HS-5 (cell line): ENCODE results near the gene DEFB108B.
A peak's percentile ranks its signal among the peaks of the same experiment; 100 is the strongest.
"Not testable (repeated sequence)": the region's sequence is repeated elsewhere in the genome, so short reads cannot be mapped to it uniquely, and the experiment has no call there.

Source experiments
- DNase-seq: peaks from one replicate; pipeline ENCODE4 v3.0.0-alpha.2; 2012; ENCODE audit warnings: low read depth

Gene DEFB108B

DNA sequence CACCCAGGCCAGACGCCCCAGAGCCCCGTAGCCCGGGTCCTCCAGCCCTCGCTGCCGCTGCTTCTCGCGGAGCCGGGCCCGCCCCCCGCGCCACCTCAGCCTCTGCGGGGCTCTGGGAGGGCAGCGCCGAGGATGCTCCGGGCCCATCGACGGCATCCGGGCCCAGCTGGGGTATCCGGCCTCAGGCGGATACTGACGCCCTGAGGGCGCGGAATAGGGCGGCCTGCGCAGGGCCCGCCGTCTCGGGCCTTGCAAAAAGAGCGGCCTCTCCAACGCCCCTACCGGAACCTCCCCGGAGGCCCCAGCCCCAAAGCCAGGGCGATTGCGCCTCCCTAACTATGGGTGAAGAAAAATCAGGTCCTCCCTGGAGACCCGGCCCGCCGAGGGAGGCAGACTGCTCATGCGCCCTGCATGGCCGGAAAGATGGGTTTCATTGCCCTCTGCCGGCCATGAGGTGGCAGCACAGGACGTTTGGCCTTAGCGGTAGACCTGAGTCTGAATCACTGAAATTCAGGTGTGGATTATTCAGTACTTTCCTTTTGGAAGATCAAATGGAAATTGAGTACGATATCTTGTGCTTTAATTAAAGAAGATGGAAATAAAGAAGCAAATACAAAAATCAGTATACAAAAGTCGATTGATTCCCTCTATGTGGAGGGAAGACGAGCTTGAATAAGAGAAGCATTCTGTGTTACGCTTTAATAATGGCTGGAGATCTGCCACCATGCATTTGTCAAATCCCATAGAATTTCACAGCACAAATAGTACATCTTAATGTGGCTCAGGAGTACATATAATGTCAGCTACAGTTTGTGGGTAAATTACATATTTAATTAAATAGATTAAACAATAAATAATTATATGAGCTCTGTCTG, 19.3 kb upstream of the DEFB108B start:
- DNase-seq = not testable (repeated sequence)

DNA sequence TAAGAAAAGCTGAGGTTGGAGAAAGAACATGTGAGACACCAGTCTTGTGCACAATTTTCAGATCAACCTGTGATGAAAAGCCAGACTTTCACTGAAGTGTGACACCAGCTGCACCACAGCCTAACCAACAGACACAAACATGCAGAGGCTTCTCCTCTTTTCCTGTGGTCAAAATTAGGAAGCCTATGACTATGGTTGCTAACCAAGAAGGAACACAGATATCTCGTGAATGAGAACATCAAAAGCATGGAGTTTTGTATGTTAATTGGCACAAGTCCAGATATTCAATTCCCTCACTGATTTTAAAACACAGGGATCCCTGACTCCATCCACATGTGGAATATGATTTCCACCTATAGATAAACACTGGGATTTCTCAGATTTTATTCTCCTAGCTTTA, 11.5 kb upstream of the DEFB108B start:
- not testable (repeated sequence) for DNase-seq

DNA sequence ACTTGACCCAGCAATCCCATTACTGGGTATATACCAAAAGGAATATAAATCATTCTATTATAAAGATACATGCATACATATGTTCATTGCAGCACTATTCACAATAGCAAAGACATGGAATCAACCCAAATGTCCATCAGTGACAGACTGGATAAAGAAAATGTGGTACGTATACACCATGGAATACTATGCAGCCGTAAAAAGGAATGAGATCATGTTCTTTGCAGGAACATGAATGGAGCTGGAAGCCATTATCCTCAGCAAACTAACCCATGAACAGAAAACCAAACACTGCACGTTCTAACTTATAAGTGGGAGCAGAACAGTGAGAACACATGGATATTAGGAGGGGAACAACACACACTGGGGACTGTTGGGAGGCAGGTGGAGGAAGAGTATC, 3.8 kb upstream of the DEFB108B start:
- not testable (repeated sequence) for DNase-seq

DNA sequence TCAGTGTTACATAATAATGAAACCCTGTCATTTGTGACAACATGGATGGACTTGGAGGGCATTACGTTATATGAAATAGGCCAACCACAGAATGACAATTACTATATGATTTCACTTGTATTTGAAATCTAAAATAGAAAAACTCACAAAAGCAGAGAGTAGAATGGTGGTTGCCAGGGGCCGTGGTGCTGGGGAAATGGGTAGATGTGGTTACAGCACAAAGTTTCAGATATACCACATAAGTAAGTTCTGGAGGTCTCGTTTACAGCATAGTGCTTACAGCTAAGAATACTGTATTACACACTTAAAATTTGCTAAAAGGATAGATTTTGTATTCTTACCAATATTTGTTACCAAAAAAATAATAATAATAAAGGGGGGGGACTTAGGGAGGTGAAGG, 3.3 kb upstream of the DEFB108B start:
- not testable (repeated sequence) for DNase-seq

DNA sequence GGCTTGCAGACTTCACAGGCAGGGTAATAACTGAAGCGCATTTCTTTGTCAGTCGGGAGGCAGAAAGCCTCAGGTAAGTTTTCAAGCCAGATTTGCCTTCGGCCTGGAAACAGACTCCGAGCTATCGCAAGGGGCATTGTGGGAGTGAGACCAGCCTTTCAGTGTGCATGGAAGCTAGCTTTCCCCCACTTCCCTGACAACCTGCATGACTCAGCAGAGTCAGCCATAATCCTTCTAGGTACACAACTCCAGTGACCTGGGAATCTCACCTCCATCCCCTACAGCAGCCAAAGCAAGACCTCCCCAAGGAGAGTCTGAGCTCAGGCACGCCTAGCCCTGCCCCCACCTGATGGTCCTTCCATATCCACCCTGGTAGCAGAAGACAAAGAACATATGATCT, 9.7 kb downstream of the DEFB108B start:
- not testable (repeated sequence) for DNase-seq

DNA sequence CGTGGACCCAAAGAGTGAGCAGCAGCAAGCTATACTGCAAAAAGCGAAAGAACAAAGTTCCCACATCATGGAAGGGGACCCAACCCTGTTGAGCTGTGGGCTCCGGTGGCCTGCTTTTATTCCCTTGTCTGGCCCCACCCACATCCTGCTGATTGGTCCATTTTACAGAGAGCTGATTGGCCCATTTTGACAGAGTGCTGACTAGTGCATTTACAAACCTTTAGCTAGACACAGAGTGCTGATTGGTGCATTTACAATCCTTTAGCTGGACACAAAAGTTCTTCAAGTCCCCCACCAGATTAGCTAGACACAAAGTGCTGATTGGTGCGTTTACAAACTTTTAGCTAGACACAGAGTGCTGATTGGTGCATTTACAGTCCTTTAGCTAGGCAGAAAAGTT, 10.4 kb downstream of the DEFB108B start:
- DNase-seq = not testable (repeated sequence)

DNA sequence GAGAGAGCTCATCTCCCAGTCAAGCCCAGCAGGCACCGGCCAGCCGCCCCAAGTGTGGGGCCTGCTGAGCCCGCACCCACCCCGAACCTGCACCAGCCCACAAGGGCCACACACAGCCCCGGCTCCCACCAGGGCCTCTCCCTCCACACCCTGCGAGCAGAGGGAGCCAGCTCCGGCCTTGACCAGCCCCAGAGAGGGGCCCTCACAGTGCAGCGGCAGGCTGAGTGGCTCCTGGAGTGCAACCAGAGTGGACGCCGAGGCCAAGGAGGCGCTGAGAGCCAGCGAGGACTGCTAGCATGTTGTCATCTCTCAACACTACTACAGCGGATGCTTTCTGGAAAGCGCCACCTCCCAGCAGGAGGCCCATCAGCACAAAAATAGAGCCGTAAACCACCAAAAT, 10.9 kb downstream of the DEFB108B start:
- no peak for DNase-seq

DNA sequence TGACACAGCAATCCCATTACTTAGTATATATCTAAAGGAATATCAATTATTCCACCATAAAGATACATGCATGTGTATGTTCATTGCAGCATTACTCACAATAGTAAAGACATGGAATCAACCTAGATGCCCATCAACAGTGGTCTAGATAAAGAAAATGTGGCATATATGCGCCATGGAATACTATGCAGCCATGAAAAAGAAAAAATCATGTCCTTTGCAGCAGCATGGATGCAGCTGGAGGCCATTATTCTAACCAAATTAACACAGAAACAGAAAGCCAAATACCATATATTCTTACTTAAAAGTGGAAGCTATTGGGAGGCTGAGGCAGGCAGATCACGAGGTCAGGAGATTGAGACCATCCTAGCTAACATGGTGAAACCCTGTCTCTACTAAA, 20.9 kb downstream of the DEFB108B start:
- DNase-seq = not testable (repeated sequence)

DNA sequence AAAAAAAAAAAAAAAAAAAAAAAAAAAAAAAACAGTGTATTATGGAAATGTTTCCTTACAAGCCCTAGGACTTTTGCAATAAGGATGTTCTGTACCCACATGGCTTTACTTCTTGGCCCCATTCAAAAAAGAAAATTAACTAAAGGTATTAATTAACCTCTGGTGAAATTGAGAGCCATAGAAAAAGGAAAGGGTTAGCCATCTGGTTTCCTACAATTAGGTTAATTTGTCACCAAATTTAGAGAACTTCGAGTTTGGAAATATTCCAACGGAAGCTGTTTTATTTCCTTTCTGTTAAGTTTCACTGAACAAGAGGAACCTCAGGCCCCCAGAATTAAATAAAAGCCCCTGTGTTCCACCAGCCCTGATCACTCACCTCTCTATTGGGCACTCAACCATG, 22.9 kb downstream of the DEFB108B start:
- not testable (repeated sequence) for DNase-seq

DNA sequence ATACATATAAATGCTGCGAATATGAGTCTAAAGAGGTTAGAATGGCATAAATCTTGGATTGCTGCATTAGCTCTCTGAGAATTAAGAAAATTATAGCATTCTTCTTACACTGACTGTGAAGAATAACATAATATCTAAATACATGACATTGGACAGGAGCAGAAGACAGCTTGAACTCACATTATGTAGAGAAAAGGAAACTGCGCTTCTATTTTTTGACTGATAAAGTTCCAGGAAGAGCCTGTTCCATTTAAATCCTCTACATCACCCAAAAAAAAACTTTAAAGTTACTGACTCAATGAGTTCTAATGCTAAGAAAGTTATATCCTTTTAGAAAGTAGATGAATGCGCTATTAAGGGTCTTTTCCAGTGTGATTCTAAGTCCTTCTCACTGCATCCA, 27.8 kb downstream of the DEFB108B start:
- not testable (repeated sequence) for DNase-seq

DNA sequence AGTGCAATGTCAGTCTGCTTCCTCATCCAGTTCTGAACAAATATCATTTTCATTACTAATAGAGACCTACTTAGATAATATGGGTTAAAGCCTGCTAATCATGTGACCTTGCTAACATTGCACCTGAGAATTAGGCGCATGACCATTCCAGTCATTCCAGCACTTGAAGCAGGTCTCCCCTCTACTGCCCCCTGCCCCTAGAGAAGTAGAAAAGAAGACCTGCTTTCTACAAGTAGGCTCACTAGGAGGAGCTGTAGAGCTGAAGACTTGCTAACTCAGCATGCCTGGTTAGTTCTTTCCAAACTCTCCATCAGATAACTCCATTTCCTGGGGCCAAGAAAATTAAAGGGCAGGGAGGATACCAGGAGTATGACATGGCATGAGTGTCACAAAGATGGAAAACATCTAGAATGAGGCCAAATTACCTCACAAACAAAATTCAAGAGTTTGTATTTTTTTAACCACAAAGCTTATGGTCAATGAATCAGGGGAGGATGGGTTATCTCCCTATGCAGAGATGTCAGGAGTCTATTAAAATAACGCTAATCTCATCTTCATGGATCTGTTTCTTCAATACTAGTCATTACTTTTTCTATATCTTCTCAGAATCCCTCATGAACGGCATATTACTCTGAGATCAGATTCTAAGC, 31.1 kb downstream of the DEFB108B start:
- peak; percentile 24 for DNase-seq

DNA sequence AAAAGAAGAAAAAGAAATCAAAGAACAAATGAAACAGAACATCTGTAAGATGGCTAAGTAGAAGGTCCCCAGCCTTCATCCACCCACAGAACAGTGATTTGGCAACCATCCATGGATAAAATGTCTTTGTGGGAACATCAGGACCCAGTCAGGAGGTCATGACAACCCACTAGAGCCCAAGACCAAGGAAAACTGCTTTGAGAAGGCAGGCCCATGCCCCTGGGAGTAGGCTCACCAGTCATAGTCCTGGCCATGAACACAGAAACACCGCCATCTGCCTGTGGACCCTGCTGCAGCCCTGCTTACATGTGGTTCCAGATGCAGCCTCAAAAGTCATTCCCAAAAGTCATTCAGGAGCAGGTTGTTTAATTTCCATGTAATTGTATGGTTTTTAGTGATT, 34.2 kb downstream of the DEFB108B start:
- not testable (repeated sequence) for DNase-seq

DNA sequence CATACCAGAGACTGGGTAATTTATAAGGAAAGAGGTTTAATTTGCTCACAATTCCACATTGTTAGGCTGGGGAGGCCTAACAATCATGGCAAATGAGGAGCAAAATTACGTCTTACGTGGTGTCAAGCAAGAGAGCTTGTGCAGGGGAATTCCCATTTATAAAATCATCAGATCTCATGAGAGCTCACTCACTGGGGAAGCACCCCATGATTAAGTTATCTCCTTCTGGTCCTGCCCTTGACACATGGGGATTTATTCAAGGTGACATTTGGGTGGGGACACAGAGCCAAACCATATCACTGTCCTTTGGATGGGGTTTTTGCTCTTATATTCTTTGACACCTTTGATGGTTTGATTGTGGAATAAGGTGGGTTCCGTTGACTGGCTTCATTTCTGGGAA, 36.9 kb downstream of the DEFB108B start:
- DNase-seq = not testable (repeated sequence)

DNA sequence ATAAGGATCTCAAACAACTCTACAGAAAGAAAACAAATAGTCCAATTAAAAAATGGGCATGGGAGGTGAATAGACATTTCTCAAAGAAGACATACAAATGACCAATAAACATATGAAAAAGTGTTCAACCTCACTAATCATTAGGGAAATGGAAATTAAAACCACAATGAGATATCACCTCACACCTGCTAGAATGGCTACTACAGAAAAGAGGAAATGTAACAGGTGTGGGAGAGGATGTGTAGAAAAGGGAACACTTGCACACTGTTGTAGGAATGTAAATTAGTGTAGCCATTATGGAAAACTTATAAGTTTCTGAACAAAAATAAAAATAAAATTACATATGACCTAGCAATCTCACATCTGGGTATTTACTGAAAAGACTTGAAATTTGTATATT, 37.7 kb downstream of the DEFB108B start:
- DNase-seq = not testable (repeated sequence)

DNA sequence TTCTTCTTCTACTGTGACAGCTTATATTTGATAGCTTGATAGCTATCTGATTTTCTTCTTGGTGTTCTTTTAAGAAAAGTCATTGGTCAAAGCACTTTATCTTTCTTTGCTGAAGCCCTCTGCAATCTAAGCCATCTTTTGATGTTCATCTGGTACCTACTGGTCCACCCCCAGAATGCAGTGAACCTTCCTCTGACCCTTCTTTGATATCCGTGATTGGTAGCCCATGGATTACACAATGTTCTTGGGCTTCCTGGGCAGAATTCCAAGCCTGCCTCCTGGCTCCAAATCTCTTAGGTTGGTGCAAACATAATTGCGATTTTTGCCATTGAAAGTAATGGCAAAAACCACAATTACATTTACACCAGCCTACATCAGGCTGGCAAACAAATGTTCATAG, 43.3 kb downstream of the DEFB108B start:
- DNase-seq = not testable (repeated sequence)

DNA sequence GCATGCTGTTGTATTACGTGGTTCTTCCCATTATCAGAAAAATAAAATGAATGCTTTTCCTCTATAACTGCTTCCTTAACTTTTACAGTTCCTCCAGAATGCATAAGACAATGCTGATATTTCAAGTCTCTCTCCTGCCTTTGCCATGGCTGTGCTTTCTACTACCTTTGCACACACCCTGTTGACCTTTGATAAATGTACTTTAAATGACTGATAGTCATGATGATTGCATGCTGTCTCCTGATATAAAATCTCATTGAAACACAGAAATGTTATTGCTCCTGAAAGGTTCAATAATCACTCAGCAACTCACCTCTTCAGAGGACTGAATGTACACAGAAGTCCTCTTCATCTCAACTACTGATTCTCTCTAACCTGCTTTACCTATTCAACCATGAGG, 45.1 kb downstream of the DEFB108B start, which contains the start of gene DEFB131B:
Gene DEFB131B, plus strand, starts transcription at position 395 of the 400 bp plus-strand sequence. Its CDS starts 0 bp downstream, at position 395.
- DNase-seq = not testable (repeated sequence)

DNA sequence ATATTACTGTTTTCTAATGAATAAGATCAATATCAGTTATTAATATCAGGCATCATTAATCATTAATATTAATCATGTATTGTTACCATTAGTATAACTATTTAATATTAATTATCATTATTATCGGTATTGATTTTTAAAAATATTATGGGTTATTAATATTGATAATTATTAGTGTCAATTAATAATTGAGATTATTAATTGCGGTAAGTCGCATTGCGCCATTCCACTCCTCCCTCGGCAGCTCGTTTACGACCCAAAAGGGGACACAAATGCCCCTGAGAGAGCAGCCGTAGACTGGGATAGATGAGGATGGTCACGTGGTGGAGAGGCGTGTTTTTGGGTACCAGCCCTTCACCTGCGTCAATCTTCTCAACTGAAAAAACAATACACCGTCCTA, 52.8 kb downstream of the DEFB108B start:
- DNase-seq = not testable (repeated sequence)
